ENCODE results near the gene KCNJ6. TPM values are rescaled to one million over a fixed set of nuclear protein-coding genes. Genes with fewer than 3 reads are reported as not detected.
"Not testable (repeated sequence)": the region's sequence is repeated elsewhere in the genome, so short reads cannot be mapped to it uniquely, and the experiment has no call there.

KCNJ6 gene
- total RNA-seq, 1 donor from 2014 or later, result 0.52 TPM

DNA sequence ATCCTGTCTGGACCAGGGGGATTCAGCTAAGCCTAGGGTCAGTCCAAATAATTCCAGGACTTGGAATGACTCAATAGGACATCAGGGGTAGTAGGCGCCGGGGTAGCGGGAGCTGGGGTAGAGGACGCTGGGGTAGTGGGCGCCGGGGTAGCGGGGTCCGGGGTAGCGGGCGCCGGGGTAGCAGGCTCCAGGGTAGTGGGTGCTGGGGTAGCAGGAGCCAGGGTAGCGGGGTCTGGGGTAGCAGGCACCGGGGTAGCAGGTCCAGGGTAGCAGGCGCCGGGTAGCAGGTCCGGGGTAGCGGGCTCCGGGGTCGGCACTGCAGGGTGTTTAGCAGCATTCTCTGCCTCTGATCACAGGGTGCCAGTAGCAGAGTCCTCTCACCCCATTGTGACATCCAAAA, 248.9 kb downstream of the KCNJ6 start:
- H3K9me3 ChIP-seq (ENCODE audit: control insufficient read depth in 3 of 3, low read length in 3 of 3), result no peaks in the 10 kb centered on the region
- peaks cover 0 to 7% (median 3%) of the 10 kb centered on the region in 3 donors for H3K4me1 ChIP-seq (ENCODE audit: control insufficient read depth in 3 of 3, insufficient read depth in 3 of 3, low read length in 3 of 3)
- no peak overlapping the region for H3K27ac ChIP-seq (ENCODE audit: low read depth, low read length)
- H3K4me3 ChIP-seq (ENCODE audit: low read length in 3 of 3), result no peak overlapping the region
- no peak overlapping the region for H3K9ac ChIP-seq (ENCODE audit: low read depth in 1 of 3, low read length in 3 of 3)
- no peaks in the 10 kb centered on the region for H3K27me3 ChIP-seq (ENCODE audit: control insufficient read depth in 3 of 3, insufficient read depth in 3 of 3, low read length in 3 of 3)
- no peaks in the 10 kb centered on the region for H3K36me3 ChIP-seq (ENCODE audit: control insufficient read depth in 3 of 3, insufficient read depth in 3 of 3, low read length in 3 of 3)

DNA sequence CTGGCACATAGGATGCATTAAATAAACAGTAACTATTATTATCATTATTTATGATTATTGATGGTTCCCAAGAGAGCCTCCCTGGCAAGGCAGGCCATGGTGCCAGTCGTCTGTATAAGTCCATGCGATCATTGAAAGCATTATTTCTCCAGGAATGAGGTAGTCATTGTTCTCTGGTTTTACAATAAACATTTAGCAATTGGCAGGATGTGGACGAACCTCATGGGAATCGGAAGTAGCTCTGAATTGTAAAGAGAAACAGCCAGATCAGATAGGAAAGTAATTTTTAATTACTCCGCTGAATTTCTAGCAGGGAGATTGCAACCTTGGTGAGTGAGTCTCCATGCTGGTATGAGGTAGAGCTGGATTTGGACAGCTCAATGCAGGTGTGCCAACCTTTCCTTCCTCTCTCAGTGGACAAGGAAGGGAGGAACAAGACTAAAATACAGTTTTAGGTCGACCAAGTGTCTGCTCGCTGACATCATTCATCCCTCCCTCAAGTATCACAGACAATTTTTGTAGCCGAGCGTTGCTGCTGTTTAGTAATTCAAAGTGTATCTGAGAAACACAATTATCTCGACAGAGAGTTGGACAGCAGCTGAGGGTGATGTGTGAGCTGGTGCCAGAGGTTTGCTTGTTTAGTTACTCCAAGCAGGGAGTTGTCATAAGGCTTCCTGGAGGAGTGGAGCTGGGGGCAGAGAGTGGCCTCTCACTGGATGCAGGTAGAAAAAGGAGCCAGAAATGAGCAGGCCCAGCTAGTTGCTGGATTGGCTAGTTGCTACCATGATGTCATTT, 250.8 kb downstream of the KCNJ6 start:
- Histone ChIP-seq H3K9me3 (ENCODE audit: control insufficient read depth in 3 of 3, low read length in 3 of 3) (no peaks in the 10 kb centered on the region), H3K9ac (ENCODE audit: low read depth in 1 of 3, low read length in 3 of 3) (peak overlapping the region in 1 of 3 donors; percentile 8), H3K27ac (ENCODE audit: low read depth, low read length) (no peak overlapping the region), H3K36me3 (ENCODE audit: control insufficient read depth in 3 of 3, insufficient read depth in 3 of 3, low read length in 3 of 3) (no peaks in the 10 kb centered on the region), H3K4me3 (ENCODE audit: low read length in 3 of 3) (no peak overlapping the region), H3K4me1 (ENCODE audit: control insufficient read depth in 3 of 3, insufficient read depth in 3 of 3, low read length in 3 of 3) (peaks cover 0 to 7% (median 3%) of the 10 kb centered on the region in 3 donors), H3K27me3 (ENCODE audit: control insufficient read depth in 3 of 3, insufficient read depth in 3 of 3, low read length in 3 of 3) (no peaks in the 10 kb centered on the region)

DNA sequence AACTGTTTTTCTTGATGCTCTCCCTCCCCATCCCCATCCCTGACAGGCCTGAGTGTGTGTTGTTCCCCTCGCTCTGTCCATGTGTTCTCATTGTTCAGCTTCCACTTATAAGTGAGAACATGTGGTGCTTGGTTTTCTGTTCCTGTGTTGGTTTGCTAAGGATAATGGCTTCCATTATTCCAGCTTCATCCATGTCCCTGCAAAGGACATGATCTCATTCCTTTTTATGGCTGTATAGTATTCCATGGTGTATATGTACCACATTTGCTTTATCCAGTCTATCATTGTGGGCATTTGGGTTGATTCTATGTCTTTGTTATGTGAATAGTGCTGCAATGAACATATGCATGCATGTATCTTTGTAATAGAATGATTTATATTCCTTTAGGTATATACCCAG, 254.0 kb downstream of the KCNJ6 start:
- H3K27ac ChIP-seq (ENCODE audit: low read depth, low read length); H3K9me3 ChIP-seq (ENCODE audit: control insufficient read depth in 3 of 3, low read length in 3 of 3): not testable (repeated sequence)

DNA sequence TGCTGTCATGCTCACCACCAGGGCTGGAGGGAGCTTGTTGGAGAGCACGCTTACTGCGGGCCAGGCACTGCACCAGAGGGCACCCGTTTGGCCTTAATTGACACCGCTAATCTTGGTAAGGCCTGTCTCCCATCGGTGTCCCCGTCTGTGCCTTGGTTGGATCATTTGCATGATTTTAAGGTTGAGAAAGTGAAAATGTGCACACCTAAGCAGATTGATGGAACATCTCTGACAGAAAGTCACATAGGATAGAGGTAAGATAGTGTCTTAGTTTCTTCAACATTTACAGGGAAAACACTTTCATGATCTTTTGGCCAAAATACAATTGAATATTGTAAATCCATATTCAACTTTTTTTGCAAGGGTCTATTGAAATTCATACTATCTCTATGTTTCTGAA, 255.5 kb downstream of the KCNJ6 start:
- H3K9ac ChIP-seq (ENCODE audit: low read depth in 1 of 3, low read length in 3 of 3), result no peak overlapping the region

More for the DNA sequence above, 254.0 kb downstream of the KCNJ6 start:
- peaks cover 7 to 12% (median 9%) of the 10 kb centered on the region in 3 donors for H3K4me1 ChIP-seq (ENCODE audit: control insufficient read depth in 3 of 3, insufficient read depth in 3 of 3, low read length in 3 of 3)
- H3K4me3 ChIP-seq (ENCODE audit: low read length in 3 of 3); H3K9ac ChIP-seq (ENCODE audit: low read depth in 1 of 3, low read length in 3 of 3); H3K36me3 ChIP-seq (ENCODE audit: control insufficient read depth in 3 of 3, insufficient read depth in 3 of 3, low read length in 3 of 3); H3K27me3 ChIP-seq (ENCODE audit: control insufficient read depth in 3 of 3, insufficient read depth in 3 of 3, low read length in 3 of 3): not testable (repeated sequence)

DNA sequence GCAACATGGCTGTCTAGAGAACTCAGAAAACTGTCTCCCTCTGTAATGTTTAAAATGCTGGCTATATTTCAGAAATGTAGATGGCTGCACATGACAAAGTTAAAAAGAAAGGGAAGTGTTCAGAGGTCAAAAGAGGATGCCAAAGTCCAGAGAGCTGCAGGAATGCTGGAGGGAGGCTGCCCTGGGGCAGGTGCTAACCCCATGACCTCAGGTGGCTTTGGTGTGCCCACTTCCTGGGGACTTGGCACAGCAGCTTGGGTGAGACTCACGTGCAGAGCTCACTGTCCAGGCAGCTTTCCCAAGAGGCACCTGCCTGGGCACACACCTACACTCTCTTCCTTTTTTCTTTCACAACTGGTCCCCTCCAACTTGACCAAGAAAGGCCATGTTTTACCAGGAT, 256.4 kb downstream of the KCNJ6 start:
- H3K4me1 ChIP-seq (ENCODE audit: control insufficient read depth in 3 of 3, insufficient read depth in 3 of 3, low read length in 3 of 3), result peaks cover 6 to 7% (median 7%) of the 10 kb centered on the region in 3 donors

More for the DNA sequence above, 255.5 kb downstream of the KCNJ6 start:
- H3K27me3 ChIP-seq (ENCODE audit: control insufficient read depth in 3 of 3, insufficient read depth in 3 of 3, low read length in 3 of 3), result no peaks in the 10 kb centered on the region
- no peak overlapping the region for H3K27ac ChIP-seq (ENCODE audit: low read depth, low read length)
- H3K9me3 ChIP-seq (ENCODE audit: control insufficient read depth in 3 of 3, low read length in 3 of 3), result no peaks in the 10 kb centered on the region
- no peak overlapping the region for H3K4me3 ChIP-seq (ENCODE audit: low read length in 3 of 3)
- peaks cover 6 to 7% (median 7%) of the 10 kb centered on the region in 3 donors for H3K4me1 ChIP-seq (ENCODE audit: control insufficient read depth in 3 of 3, insufficient read depth in 3 of 3, low read length in 3 of 3)
- no peaks in the 10 kb centered on the region for H3K36me3 ChIP-seq (ENCODE audit: control insufficient read depth in 3 of 3, insufficient read depth in 3 of 3, low read length in 3 of 3)

DNA sequence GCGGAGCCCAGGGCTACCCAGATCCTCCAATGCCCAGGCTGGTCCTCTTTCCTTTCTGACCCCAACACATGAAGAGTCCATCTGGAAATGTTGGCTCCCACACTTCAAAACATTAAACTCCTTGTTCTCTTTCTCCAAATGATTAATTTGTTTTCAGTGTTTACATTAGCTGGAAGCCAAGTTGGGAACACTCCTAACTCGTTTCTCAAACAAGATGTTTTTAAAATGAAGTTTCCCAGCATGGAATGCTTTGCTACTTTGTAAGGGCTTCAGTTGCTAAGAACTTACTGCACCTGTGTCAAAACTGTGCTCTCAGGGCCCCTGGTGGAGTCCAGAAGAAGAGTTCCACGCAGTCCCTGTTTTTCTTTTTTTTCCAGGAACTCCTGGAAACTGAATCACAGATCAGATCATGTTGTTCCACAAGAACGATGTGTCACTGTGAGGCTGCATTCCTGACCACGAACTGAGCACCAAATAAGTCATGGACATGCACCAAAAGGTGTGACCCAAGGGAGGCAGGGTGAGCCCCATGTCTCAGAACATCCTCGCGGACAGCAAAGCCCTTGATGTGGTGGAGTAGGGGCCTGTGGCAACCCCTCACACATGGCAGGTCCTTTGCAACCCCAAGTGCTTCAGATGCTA, 257.3 kb downstream of the KCNJ6 start:
- peaks cover 6 to 7% (median 7%) of the 10 kb centered on the region in 3 donors for H3K4me1 ChIP-seq (ENCODE audit: control insufficient read depth in 3 of 3, insufficient read depth in 3 of 3, low read length in 3 of 3)
- H3K36me3 ChIP-seq (ENCODE audit: control insufficient read depth in 3 of 3, insufficient read depth in 3 of 3, low read length in 3 of 3), result no peaks in the 10 kb centered on the region
- H3K9ac ChIP-seq (ENCODE audit: low read depth in 1 of 3, low read length in 3 of 3), result no peak overlapping the region
- no peaks in the 10 kb centered on the region for H3K27me3 ChIP-seq (ENCODE audit: control insufficient read depth in 3 of 3, insufficient read depth in 3 of 3, low read length in 3 of 3)
- peak overlapping the region in 1 of 3 donors; percentile 35 for H3K4me3 ChIP-seq (ENCODE audit: low read length in 3 of 3)
- no peak overlapping the region for H3K27ac ChIP-seq (ENCODE audit: low read depth, low read length)
- no peaks in the 10 kb centered on the region for H3K9me3 ChIP-seq (ENCODE audit: control insufficient read depth in 3 of 3, low read length in 3 of 3)

More for the DNA sequence above, 256.4 kb downstream of the KCNJ6 start:
- Histone ChIP-seq H3K9me3 (ENCODE audit: control insufficient read depth in 3 of 3, low read length in 3 of 3) (no peaks in the 10 kb centered on the region), H3K9ac (ENCODE audit: low read depth in 1 of 3, low read length in 3 of 3) (no peak overlapping the region), H3K27ac (ENCODE audit: low read depth, low read length) (no peak overlapping the region), H3K36me3 (ENCODE audit: control insufficient read depth in 3 of 3, insufficient read depth in 3 of 3, low read length in 3 of 3) (no peaks in the 10 kb centered on the region), H3K27me3 (ENCODE audit: control insufficient read depth in 3 of 3, insufficient read depth in 3 of 3, low read length in 3 of 3) (no peaks in the 10 kb centered on the region), H3K4me3 (ENCODE audit: low read length in 3 of 3) (no peak overlapping the region)

DNA sequence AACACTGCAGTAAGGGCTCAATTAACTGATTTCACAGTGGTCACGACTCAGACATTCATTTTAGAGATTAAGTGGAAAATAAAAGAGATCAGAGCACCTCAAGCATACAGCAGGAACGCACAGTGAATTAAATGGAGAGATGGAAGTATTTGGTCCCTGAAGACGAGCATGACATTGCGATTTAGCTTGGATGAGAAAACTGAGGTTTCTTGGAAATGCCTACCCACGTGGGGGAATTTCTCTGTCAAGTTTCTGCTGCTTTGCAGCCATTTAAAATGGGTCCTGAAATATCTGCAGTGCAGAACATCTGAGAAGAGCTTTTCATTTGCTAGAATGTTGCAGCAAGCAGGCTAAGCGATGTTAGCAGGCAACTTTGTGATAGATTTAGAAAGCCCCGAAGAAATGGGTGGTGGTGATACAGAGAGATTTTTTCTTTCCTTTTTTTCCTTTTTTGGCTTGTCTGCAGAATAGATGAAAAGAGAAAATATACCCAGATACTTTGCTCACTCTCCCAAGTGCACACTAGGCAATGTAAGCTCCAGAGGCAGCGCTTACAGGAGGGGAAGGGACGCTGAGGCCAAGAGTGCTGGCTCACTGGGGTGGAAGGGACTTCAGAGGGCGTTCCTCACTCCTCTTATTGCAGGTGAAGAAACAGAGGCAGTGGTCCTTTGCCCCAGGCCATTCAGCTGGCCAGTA, 258.0 kb downstream of the KCNJ6 start:
- Histone ChIP-seq H3K27me3 (ENCODE audit: control insufficient read depth in 3 of 3, insufficient read depth in 3 of 3, low read length in 3 of 3) (no peaks in the 10 kb centered on the region), H3K9me3 (ENCODE audit: control insufficient read depth in 3 of 3, low read length in 3 of 3) (no peaks in the 10 kb centered on the region), H3K27ac (ENCODE audit: low read depth, low read length) (no peak overlapping the region), H3K4me3 (ENCODE audit: low read length in 3 of 3) (no peak overlapping the region), H3K4me1 (ENCODE audit: control insufficient read depth in 3 of 3, insufficient read depth in 3 of 3, low read length in 3 of 3) (peaks cover 6 to 7% (median 7%) of the 10 kb centered on the region in 3 donors), H3K9ac (ENCODE audit: low read depth in 1 of 3, low read length in 3 of 3) (no peak overlapping the region), H3K36me3 (ENCODE audit: control insufficient read depth in 3 of 3, insufficient read depth in 3 of 3, low read length in 3 of 3) (no peaks in the 10 kb centered on the region)

DNA sequence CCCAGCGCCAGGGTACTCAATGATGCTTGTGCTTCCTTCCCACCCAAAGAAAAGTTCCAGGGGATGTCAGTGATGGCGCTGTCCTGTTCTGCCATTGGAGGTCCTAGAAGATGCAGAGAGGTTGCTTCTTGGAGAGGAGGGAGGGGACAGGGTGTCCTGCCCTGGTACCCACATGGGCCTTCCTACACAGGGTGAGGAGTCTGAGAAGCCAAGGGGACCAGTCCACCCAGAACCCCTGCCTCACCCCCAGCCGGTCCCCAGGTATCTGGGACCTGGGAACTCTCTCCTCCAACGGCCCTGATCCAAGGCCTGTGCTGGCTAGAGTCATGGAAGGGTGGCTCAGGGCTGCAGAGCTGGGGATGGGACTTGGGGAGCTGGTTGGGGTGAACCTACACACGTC, 259.4 kb downstream of the KCNJ6 start:
- Histone ChIP-seq H3K4me3 (ENCODE audit: low read length in 3 of 3) (no peak overlapping the region), H3K9me3 (ENCODE audit: control insufficient read depth in 3 of 3, low read length in 3 of 3) (no peaks in the 10 kb centered on the region), H3K27me3 (ENCODE audit: control insufficient read depth in 3 of 3, insufficient read depth in 3 of 3, low read length in 3 of 3) (no peaks in the 10 kb centered on the region), H3K9ac (ENCODE audit: low read depth in 1 of 3, low read length in 3 of 3) (no peak overlapping the region), H3K27ac (ENCODE audit: low read depth, low read length) (no peak overlapping the region), H3K36me3 (ENCODE audit: control insufficient read depth in 3 of 3, insufficient read depth in 3 of 3, low read length in 3 of 3) (no peaks in the 10 kb centered on the region), H3K4me1 (ENCODE audit: control insufficient read depth in 3 of 3, insufficient read depth in 3 of 3, low read length in 3 of 3) (peaks cover 6 to 7% (median 7%) of the 10 kb centered on the region in 3 donors)

DNA sequence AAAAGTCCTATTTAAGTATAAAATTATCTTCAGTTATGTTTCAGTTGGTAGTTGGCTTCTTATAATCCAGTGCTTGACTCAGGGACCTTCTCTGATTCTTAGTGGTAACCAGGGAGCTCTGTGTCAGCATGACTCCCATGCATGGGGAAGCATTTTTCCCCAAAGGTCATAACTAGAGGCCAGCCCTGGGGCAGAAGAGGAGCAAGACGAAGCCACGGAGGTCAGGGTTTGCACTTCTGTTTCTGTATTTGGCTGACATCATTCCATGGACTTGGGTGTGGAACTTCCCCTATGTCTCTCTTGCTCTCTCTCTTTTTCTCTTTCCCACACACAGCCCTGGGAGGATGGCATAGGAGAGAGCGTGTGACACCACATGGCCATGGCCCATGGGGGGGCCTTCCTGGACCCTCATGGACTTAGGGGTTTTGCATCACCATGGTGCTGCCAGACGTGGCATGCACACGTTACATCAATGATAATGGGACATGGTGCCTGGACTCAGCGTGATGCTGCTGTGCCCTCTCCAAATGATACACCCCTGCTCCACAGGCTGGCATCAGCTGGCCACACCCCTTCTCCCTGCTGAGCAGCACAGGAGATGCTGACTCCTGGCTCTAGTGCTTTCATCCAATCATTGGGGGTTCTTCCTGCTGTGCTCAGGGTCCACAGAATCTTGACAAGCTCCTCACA, 260.5 kb downstream of the KCNJ6 start:
- H3K36me3 ChIP-seq (ENCODE audit: control insufficient read depth in 3 of 3, insufficient read depth in 3 of 3, low read length in 3 of 3), result no peaks in the 10 kb centered on the region
- no peaks in the 10 kb centered on the region for H3K9me3 ChIP-seq (ENCODE audit: control insufficient read depth in 3 of 3, low read length in 3 of 3)
- H3K4me1 ChIP-seq (ENCODE audit: control insufficient read depth in 3 of 3, insufficient read depth in 3 of 3, low read length in 3 of 3), result peaks cover 6 to 7% (median 7%) of the 10 kb centered on the region in 3 donors
- no peak overlapping the region for H3K9ac ChIP-seq (ENCODE audit: low read depth in 1 of 3, low read length in 3 of 3)
- H3K27me3 ChIP-seq (ENCODE audit: control insufficient read depth in 3 of 3, insufficient read depth in 3 of 3, low read length in 3 of 3), result no peaks in the 10 kb centered on the region
- no peak overlapping the region for H3K4me3 ChIP-seq (ENCODE audit: low read length in 3 of 3)
- H3K27ac ChIP-seq (ENCODE audit: low read depth, low read length), result no peak overlapping the region

Measured in skeletal muscle tissue (tissue), 4 donors.